HL-60 (cell line): Measurements from ENCODE around the gene MIER1.

Experiments
- CTCF ChIP-seq: IDR thresholded peaks from one replicate; pipeline ENCODE4 v1.5.1; 2011; ENCODE audit warnings: low read length, control low read depth, inconsistent platforms; ENCODE audit not compliant: insufficient read depth
- GABPA ChIP-seq: IDR thresholded peaks from 2 replicates; pipeline ENCODE4 v1.6.1; 2012; ENCODE audit warnings: low read depth
- POLR2AphosphoS5 ChIP-seq: IDR thresholded peaks from 2 replicates; pipeline ENCODE4 v1.6.1; 2012; ENCODE audit warnings: low read depth
- REST ChIP-seq: IDR thresholded peaks from 2 replicates; pipeline ENCODE4 v1.6.1; 2012; ENCODE audit warnings: low read depth; ENCODE audit not compliant: insufficient replicate concordance
- SPI1 ChIP-seq: IDR thresholded peaks from 2 replicates; pipeline ENCODE4 v1.6.1; 2012; ENCODE audit warnings: low read depth, mild to moderate bottlenecking, borderline replicate concordance

- TF ChIP-seq CTCF (no peak), POLR2AphosphoS5 (no peak), SPI1 (no peak), GABPA (no peak), REST (no peak)
These were observed 79.4 kb downstream of the MIER1 start for GRCh38 chr1:67004176-67004575.
